ENCODE measurements around the gene CRBN. TPM values are rescaled to one million over a fixed set of nuclear protein-coding genes. Genes with fewer than 3 reads are reported as not detected.

Gene CRBN
- total RNA-seq, 1 donor from 2014 or later, result 74.4 TPM

DNA sequence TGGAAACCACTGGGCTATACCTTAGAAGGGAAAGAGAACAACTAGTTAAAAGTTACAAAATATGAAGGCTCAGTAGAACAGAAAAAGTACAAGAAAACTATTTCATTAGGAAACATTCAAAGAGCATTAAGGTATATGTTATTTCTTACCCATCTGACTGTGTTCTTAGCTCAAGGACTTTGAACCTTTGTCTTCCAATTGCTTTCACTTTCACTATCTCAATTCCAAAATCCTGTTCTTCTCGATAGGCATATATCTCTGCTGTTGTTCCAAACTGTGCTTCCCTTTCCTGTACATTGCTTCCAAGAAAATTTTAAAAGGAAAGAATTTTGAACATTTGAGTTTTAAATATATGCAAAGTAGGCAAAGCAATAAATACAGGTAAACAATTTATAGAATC lies 6.9 kb downstream of the CRBN start:
- DNase-seq (ENCODE audit: low read depth in 2 of 2), result peak; percentile 54

DNA sequence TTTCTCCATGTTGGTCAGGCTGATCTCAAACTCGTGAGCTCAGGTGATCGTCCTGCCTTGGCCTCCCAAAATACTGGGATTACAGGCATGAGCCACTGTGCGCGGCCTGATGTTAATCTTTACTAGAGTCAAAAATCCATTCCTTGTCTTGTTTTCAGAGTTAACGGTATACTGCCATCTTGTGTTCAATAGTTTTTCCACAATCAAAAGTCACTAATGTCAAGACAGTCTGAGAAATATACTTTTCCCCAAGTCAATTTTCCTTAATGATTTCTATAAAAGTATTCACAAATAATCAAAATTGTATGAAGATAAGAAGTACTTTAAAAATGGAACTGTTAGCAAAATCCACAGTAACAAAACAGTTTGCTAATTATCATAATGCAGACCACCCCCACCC lies 8.5 kb downstream of the CRBN start:
- peak; percentile 66 to 72 for DNase-seq (ENCODE audit: low read depth in 2 of 2)

DNA sequence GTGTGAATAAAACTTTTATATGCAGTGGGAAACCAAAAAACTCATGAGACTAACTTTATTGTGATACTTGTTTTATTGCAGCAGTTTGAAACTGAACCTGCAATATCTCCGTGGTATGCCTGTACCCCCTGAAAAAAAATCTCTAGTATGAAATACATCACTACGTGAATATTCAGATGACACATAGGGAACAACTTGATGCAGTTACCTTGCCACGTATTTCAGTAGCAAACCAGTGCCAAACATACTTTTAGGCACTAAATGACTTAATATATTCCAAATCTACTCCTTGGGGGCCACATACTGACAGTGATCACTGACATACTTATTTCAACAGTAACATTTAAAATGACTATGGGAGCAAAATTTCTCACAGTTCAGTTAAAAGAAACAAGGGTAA lies 13.8 kb downstream of the CRBN start:
- no peak for DNase-seq (ENCODE audit: low read depth in 2 of 2)

DNA sequence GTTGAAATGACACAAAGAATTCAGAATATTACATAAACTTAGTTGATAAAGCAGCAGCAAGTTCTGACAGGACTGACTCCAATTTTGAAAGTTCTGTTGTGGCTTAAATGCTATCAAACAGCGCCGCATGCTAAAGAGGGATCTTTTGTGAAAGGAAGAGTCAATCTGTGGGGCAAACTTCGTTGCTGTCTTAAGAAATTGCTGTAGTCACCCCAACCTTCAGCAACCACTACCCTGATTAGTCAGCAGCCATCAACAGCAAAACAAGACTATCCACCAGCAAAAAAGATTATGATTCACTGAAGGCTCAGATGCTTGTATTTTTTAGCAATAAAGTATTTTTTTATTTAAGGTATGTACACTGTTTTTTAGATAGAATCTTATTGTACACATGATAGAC lies 14.2 kb downstream of the CRBN start:
- no peak for DNase-seq (ENCODE audit: low read depth in 2 of 2)

DNA sequence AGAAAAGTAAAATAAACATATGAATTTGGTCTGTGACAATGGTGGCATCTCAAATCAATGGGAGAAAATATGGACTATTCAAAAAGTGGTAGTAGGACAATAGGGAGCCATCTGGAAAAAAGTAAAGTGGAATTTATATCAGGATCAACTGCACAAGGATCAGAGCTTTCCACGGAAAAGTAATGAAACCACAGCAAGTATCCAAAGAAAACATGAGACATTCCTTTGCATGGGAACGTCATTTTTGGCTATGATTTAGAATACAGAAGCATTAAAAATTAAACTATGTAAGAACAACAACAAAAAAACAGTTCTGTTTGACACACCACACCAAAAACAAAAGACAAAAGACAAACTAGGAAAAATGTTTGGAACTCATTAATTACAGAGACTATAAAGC lies 18.7 kb downstream of the CRBN start:
- DNase-seq (ENCODE audit: low read depth in 2 of 2), result peak in 1 of 2 donors; percentile 75

DNA sequence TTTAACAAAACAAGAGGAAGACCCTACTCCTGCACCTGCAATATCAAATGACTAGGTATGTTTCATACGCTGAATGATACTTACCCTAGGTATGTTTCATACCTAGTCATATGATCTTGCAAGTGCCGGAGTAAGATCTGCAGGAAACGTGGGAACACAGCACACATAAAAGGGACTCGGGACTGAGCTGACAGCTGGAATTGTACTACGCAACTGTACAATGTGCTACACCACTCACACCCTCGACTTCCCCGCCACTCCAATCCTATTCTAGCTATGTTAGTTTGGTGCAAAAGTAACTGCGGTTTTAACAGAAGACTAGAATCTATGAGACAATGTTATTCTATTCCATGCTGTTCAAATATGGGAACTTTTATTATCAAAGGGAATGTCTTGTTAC lies 22.0 kb downstream of the CRBN start:
- no peak for DNase-seq (ENCODE audit: low read depth in 2 of 2)

DNA sequence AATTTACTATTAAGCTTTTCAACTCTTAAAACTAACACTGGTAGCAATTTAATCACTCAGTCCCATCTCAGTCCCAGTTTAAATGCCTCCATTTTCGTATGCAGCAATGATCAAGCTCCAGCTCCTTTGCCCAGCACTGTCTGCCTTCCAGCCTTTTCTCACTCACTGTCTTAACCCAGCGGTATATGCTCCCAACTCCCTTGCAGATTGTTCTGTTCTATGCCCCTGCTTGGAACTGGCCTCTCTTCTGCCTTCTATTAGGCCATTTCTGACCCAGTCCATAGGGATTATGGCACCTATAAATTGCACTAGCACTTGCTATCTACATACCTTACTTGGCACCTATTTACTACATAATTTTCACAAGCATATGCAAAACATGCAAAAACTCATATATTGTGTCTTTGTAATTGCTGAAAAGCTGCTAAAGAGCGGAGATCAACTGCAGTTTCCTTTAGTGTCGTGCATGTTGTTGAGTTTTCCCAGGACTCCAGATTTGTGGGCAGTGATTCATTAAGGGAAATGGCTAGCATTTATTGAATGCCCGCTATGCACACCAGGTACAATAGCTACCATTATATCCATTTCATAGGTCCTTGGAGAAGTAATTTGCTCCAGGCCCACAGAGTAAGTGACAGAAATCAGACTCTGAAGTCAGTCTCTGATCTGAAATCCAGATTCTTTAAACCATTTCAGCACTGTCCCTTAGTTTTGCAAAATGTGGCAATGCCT lies 24.4 kb downstream of the CRBN start:
- no peak for DNase-seq (ENCODE audit: low read depth in 2 of 2)

DNA sequence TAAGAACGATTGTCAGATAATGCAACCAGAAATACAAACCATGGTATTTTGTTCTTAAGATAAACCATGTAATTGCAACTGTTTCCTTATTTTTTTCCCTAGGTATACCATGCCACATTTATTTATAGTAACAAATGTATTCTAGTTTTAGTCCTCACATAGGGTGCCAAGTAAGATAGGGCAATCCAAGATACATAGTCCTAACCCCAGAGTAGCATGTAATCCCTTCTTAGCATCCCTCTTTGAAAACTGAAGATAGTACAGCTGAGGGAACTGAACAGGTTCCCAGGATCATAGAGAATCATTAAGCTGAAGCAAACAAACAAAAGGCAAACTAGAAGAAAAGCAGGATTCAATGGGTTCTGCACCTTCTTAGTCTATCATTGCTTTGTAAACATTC lies 28.0 kb downstream of the CRBN start:
- no peak for DNase-seq (ENCODE audit: low read depth in 2 of 2)

DNA sequence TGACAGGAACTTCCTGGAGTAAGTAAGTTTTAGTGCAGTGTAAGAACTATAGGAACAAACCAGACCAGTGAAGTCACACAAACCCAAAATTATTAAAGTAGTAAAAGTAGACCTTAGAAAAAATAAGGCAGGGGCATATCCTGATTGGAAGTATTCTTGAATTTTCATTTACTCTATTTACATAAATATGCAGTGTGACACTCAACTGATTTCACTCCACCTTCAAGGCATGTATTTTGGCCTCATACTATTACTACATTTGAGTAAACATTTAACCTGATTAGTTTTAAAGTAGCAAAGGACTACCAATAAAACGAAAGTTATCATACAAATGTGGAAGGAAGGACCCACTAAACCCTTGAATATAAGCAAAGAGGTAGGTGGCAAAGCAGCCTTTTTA lies 29.9 kb downstream of the CRBN start:
- no peak for DNase-seq (ENCODE audit: low read depth in 2 of 2)

DNA sequence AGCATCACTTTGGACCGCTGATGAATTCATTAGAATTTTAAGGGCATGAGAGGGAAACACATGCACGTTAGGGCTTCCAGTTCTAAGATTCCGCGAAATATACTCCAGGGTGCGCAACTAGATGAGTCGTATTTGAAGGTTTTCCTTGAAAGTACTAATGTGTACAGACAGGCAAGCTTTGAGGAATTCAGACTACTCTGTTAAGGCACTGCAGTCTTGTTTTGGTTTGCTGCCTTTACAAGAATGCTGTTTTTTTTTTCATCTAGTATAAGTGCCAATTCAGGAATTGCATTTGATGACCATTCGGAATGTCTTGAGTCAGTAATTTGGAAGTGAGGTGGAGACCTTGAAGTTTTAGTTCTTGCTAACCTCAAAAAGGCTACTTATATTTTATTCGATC lies 33.7 kb downstream of the CRBN start:
- DNase-seq (ENCODE audit: low read depth in 2 of 2), result no peak

DNA sequence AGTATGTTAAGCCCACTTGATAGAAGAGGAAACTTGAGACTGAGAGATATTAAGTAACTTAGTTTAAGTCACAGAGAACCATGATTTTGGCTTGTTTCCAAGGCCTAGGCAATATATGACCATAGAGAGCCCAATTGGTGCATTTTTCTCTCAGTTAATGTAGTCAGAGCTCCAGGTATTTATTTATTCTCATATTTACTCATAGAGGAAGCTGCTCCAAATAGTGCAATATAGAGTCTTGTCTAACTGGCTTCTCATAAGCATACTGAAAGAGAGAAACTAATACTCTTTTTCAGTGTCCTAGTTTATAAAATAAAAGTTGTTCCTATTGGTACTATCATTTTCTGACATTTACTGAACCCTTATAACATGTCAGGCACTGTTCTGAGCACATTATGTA lies 37.6 kb downstream of the CRBN start:
- DNase-seq (ENCODE audit: low read depth in 2 of 2), result no peak

DNA sequence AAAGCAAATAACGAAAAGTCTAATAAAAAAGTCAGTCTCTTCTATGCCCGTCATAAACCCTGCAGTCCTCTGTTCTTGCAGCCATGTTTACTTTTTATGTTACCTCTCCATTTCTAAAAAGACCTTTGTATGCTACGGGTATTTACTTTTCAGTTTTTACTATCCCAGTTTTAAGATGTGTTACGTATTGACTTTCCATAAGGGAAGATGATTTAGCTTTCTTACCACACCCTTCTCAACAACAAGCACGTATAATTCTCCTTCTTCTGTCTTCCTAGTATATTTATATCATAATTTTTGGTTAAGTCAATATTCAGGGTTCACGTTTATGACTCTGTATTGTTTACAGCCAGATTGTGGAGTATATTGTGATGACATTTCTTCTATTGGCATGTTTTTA lies 42.0 kb downstream of the CRBN start:
- no peak for DNase-seq (ENCODE audit: low read depth in 2 of 2)

DNA sequence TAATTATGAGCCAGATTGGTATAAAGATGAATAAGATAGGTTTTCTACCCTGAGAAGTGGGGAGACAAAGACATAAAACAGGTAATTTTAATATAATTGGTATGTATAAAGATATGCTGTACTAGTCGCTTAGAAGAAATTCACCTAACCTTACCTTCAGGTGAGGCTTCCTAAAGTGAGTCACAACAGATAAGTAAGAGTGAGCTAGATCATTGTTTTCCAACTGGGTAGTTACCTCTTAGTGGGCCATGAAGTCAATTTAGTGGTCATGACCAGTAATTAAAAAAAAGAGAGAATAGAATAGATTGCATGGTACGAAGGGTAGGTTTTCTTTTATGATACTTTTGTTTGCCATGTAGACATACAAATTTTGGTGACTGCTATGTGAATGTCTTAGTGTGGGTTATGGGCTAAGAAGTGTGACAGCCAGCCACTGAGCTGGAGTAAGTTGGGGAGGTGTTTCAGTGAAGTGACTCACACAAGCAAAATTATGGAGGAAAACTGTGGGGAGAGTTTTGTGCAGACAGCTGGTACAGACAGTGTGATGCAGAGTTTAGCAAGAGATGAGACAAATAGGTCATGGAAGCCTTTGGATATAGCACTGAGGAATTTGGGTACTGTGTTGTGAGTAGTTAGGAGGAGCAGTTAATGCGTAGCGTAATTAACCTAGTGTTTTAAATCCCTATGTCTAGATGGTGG lies 44.6 kb downstream of the CRBN start:
- DNase-seq (ENCODE audit: low read depth in 2 of 2), result no peak

DNA sequence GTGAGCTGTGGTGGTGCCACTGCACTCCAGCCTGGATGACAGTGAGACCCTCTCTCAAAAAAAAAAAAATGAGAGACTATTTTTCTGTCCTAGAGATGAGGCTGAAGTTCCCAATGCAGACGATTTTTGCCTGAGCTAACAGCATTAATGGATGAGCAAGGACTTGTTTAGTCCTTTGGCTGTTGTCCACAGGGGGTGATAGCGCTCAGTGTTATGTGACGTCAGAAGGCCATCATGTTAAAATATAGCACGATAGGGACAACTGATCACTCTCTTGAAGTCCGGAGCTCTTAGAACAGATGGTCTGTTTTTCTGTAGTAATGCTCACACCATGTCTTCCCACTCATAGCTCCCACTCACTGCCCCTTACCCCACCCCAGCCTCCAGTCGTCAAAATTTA lies 46.0 kb downstream of the CRBN start:
- no peak for DNase-seq (ENCODE audit: low read depth in 2 of 2)

DNA sequence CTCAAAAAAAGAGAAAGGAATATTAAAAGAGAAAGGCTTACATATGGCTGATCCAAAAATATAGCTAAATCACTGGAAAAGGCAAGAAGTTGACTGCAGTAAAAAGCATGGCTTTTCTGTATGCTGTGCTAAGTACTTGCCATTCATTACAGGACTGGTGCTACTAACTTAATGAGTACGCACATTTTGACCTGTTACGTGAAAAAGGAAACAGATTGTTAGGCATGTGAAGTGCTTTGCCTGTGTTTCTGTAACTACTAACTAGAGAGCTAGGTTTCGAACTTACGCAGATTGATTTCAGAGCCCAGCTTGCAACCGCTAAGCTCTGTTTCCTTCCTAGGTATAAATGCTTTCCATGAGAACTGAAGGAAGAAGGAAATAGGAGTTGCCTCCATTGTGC lies 49.9 kb downstream of the CRBN start:
- DNase-seq (ENCODE audit: low read depth in 2 of 2), result no peak

DNA sequence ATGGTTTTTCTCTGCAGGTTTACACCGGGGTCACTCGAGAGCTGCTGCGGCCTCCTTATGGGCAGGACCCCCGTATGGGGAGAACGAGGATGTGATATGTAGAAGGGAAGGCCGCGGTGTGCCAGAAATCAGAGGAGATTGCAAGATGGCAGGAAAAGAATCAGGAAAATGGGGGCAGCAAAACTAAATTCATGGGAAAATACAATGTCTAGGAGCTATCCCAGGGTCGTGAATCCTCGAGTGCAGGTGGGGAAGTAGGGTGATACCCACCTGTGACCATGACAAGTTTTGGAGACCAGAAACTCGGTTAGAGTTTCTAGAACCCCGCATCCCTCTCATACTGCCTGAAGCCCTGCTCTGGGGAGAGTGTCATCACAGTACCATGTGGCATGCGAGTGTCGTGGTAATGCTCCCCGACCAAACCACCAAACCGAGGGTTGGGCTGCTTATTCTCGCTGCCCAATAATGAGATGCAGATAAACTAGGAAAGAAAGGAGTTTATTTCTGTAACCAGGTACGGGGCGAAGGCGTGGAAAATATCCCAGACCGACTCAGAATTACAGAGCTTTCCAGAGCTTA lies 52.0 kb downstream of the CRBN start:
- peak in 1 of 2 donors; percentile 7 for DNase-seq (ENCODE audit: low read depth in 2 of 2)

DNA sequence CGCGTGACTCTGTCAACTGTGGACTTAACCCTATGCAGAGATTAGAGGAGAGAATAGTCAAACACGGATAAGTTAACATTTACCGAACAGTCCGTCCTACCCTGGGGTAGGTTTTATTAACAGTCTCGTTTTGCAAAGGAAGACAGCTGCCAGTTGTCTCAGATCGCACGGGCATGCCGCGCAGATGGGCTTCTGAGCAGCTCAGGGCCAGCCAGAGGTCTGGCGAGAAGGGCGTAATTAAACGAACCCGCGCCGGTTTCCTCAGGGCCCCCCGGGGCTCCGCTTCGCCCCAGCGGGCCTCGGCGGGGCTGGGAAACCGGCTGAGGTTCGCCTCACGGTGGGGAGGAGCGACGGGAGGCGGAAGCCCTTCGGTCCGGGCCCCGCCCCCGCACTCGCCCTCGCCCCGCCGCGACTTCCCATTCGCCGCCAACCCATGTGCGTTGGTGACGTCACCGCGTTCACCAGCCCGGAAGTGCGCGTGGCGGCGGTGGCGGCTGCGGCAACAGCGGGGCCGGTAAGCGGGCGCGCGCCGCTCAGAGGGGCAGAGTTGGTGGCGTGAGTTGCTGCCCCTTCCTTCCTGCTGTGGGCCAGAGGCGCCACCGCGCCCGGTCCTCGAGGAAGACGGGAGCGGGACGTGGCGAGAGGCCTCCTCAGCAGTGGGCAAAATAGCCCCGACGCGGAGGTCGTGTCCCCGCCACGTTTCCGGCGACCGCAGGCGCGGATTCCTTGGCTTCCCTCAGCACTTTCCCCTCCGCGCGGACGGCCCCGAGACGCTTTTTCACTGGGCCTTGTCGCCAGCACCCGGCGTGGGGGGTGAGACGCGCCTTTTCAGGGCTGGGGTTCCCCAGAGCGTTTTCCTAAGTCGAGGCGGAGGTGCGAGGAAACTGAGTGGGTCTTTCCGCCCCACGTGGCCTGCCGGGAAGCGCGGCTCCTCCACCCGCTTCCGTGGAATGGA lies 52.7 kb downstream of the CRBN start, which contains the start of gene TRNT1:
TSS of gene TRNT1 (plus strand) at position 464 of the 955 bp plus-strand sequence. CDS start 2,101 bp downstream, outside the sequence.
- peak; percentile 96 to 98 for DNase-seq (ENCODE audit: low read depth in 2 of 2)

DNA sequence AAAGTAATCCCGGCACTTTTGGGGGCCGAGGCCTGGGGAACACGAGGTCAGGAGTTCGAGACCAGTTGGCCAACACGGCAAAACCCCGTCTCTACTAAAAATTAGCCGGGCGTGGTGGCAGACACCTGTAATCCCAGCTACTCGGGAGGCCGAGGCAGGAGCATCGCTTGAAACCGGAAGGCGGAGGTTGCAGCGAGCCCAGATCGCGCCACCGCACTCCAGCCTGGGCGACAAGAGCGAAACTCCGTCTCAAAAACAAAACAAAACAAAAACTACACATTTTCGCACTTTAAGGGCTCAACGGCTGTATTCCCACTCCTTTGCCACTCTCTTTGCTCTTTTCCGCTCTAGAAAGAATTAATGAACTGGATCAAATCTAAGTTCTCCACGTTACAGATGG lies 53.5 kb downstream of the CRBN start:
- DNase-seq (ENCODE audit: low read depth in 2 of 2), result no peak

DNA sequence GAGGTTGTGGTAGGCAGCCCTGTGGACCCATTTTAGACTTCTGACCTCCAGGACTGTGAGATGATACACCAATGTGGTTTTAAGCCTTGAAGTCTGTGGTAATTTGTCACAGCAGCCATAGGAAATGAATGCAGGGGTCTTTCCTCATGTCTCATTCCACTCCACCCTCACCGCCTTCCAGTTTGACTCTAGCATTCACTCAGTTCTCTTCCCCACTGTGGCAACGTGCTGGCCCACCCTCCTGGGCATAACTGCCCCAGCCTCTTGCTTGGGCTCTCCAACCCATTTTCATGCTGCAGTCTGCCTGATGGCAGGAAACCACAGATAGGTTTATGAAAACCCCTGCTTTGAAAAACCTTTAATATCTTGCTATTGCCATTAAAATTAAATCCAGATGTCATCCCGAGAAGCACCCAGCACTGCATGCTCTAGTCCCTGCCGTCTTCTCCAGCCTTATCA lies 60.1 kb downstream of the CRBN start:
- no peak for DNase-seq (ENCODE audit: low read depth in 2 of 2)

DNA sequence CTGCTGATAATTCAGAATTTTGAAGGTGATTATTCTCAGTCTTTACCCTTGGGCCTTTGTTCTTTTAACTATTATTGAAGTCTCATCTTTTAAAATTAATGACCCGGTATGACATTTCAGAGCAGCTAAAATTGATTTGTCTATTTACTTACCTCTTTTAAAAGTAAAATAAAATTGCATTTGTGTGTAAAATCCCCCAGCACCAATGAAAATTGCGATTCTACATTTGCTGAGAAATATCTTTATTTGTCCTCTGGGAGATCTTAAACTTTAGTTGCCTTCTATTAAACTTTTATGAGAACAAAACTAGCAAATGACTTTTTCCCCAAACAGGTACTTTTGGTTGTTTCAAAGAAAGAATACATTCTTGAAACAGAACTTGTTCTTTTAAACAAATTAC lies 61.8 kb downstream of the CRBN start:
- DNase-seq (ENCODE audit: low read depth in 2 of 2), result no peak

DNA sequence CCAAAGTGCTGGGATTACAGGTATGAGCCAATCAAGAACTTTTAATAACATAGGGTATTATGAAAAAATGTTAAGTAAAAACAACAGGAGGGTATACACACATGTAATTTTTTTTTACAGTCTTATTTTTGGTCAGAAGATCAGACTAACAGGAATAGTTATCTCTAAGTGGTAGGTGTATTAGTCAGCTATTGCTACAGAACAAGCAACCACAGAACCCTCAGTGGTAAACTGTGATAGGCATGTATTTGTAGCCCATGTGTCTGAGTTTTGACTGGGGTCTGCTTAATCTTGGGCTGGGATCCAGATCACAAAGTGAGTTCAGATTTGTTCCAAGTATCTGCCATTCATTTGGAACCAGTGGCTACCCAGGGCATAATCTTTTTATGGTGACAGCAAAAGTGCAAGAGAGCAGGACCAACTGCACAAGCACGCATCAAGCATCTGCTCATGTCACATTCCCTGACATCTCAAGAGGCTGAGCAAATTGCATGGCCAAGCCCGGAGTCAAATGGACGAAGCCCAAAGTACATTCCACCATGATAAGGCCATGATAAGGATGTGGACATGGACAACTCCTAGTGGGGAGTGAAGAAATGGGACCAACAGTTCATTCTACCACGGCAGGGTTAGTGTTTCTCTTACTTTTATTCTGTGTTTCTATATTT lies 66.3 kb downstream of the CRBN start:
- DNase-seq (ENCODE audit: low read depth in 2 of 2), result no peak

Measured in lung microvascular endothelial cell (primary cell).